ENCODE measurements around the gene PNLIPRP3. TPM values are rescaled to one million over a fixed set of nuclear protein-coding genes. Genes with fewer than 3 reads are reported as not detected.

PNLIPRP3 gene
- total RNA-seq, 3 donors from 2014 or later: 0.28 TPM; not detected in 2

- Histone ChIP-seq H3K9me3 (no peaks in the 10 kb centered on the region), H3K36me3 (ENCODE audit: low read depth) (no peaks in the 10 kb centered on the region), H3K4me1 (ENCODE audit: low read depth) (no peaks in the 10 kb centered on the region), H3K4me3 (no peak overlapping the region)
- intact Hi-C loops (cut with DNase I, micrococcal nuclease): no loop called here
- ATAC-seq (no peak), DNase-seq (no peak)
- TF ChIP-seq CTCF (IDR thresholded peaks at IDR 0.05): no peak
These were observed 32.2 kb upstream of the PNLIPRP3 start for GRCh38 chr10:116395223-116395985.

GRCh38 chr10:116398224-116398623 lies 29.4 kb upstream of the PNLIPRP3 start:
- ATAC-seq: no peak
- Histone ChIP-seq H3K4me3 (no peak overlapping the region), H3K9me3 (no peaks in the 10 kb centered on the region), H3K4me1 (ENCODE audit: low read depth) (no peaks in the 10 kb centered on the region), H3K36me3 (ENCODE audit: low read depth) (no peaks in the 10 kb centered on the region)
- intact Hi-C loops (cut with DNase I, micrococcal nuclease): no loop called here
- no peak for TF ChIP-seq CTCF (IDR thresholded peaks at IDR 0.05)
- no peak for DNase-seq

- H3K9me3 ChIP-seq: no peaks in the 10 kb centered on the region
- no peak for ATAC-seq
- DNase-seq: no peak
These were observed 24.8 kb upstream of the PNLIPRP3 start for GRCh38 chr10:116402858-116403257.

GRCh38 chr10:116403740-116404250 lies 23.9 kb upstream of the PNLIPRP3 start:
- ATAC-seq (no peak), DNase-seq (no peak)
- Histone ChIP-seq H3K4me1 (ENCODE audit: low read depth) (no peaks in the 10 kb centered on the region), H3K36me3 (ENCODE audit: low read depth) (no peaks in the 10 kb centered on the region), H3K4me3 (no peak overlapping the region), H3K9me3 (no peaks in the 10 kb centered on the region)
- intact Hi-C loops (cut with DNase I, micrococcal nuclease): no loop called here
- no peak for TF ChIP-seq CTCF (IDR thresholded peaks at IDR 0.05)

More at GRCh38 chr10:116402858-116403257, 24.8 kb upstream of the PNLIPRP3 start:
- H3K4me1 ChIP-seq (ENCODE audit: low read depth): no peaks in the 10 kb centered on the region
- no peaks in the 10 kb centered on the region for H3K36me3 ChIP-seq (ENCODE audit: low read depth)
- no peak for TF ChIP-seq CTCF (IDR thresholded peaks at IDR 0.05)
- H3K4me3 ChIP-seq: no peak overlapping the region
- intact Hi-C loops (cut with DNase I, micrococcal nuclease): no loop called here

GRCh38 chr10:116408719-116409118 lies 18.9 kb upstream of the PNLIPRP3 start:
- intact Hi-C loops (cut with DNase I, micrococcal nuclease): no loop called here

More at GRCh38 chr10:116408719-116409118, 18.9 kb upstream of the PNLIPRP3 start:
- ATAC-seq (no peak), DNase-seq (no peak)
- no peak overlapping the region for H3K4me3 ChIP-seq
- no peaks in the 10 kb centered on the region for H3K36me3 ChIP-seq (ENCODE audit: low read depth)
- H3K9me3 ChIP-seq: no peaks in the 10 kb centered on the region
- no peak for TF ChIP-seq CTCF (IDR thresholded peaks at IDR 0.05)
- H3K4me1 ChIP-seq (ENCODE audit: low read depth): no peaks in the 10 kb centered on the region
